ENCODE measurements around the gene CPD. TPM values are rescaled to one million over a fixed set of nuclear protein-coding genes. Genes with fewer than 3 reads are reported as not detected.

The CPD gene
- total and polyA plus RNA-seq, 2 of the 13 experiments (the other 11 are each of a cell fraction or from before 2014, with no cell fraction given): 46.1 to 72.3 TPM

- 95% methylated on average over 4 of the region's 4 CpGs for WGBS (ENCODE audit: low lambda C conversion rate)
- in situ Hi-C loops (cut with HindIII; ENCODE audit: extremely low pct_ligation_motif_present, low pct_unique_long_range_greater_than_20kb): no loop called here
- no TSS peak for BruUV-seq (replicated peaks)
Observed at GRCh38 chr17:30449480-30449879, 70.8 kb downstream of the CPD start.

More at GRCh38 chr17:30449480-30449879, 70.8 kb downstream of the CPD start:
- H4K20me1 ChIP-seq (ENCODE audit: insufficient read depth, low read length): no peaks in the 10 kb centered on the region
- ChIA-PET CTCF (ENCODE audit: low intra/inter-chr PET ratio, low total read pairs) (no interaction called here), POLR2A (interaction anchor here (1.9 kb wide), 1 partner anchor 105 kb away, joined by 5 read pairs; no protein-coding TSS in a partner anchor)
- H3K27me3 ChIP-seq (ENCODE audit: control insufficient read depth in 1 of 2, insufficient read depth in 2 of 2, low read length in 2 of 2): no peaks in the 10 kb centered on the region
- peak overlapping the region; percentile 74 for H3K27ac ChIP-seq (ENCODE audit: extremely low read length, insufficient read depth, low read length)
- H3K9ac ChIP-seq (ENCODE audit: insufficient read depth, low read depth, low read length): no peak overlapping the region
- no peaks in the 10 kb centered on the region for H3K9me3 ChIP-seq (ENCODE audit: low read length)
- H2AFZ ChIP-seq (ENCODE audit: low read length): no peak overlapping the region
- no peak overlapping the region for H3K4me2 ChIP-seq (ENCODE audit: low read depth, low read length)
- no peak overlapping the region for H3K4me3 ChIP-seq (replicated peaks in 1 of 3; ENCODE audit: insufficient read depth in 1 of 3, low read depth in 2 of 3, low read length in 3 of 3)
- H3K36me3 ChIP-seq (replicated peaks in 1 of 2; ENCODE audit: control insufficient read depth in 1 of 2, insufficient read depth in 2 of 2, low read length in 2 of 2): peaks cover 12 to 33% of the 10 kb centered on the region in 2 experiments
- DNase-seq (ENCODE audit: low spot score) (no peak), FAIRE-seq (no peak), ATAC-seq (no peak)
- peaks cover 38% of the 10 kb centered on the region for H3K4me1 ChIP-seq (ENCODE audit: insufficient read depth, low read length)
- intact Hi-C loops (cut with micrococcal nuclease; ENCODE audit: unreplicated experiment): no loop called here
- TF ChIP-seq ZNF317 (CRISPR knock-in tag; IDR thresholded peaks at IDR 0.05): no peak
- no peak for TF ChIP-seq MAFK (conservative IDR thresholded peaks at IDR 0.05 in 1 of 2, IDR thresholded peaks at IDR 0.05 in 1 of 2; ENCODE audit: low read length in 2 of 2)
- TF ChIP-seq SALL2 (CRISPR knock-in tag; IDR thresholded peaks at IDR 0.05): no peak
- TF ChIP-seq PRDM15 (CRISPR knock-in tag; IDR thresholded peaks at IDR 0.05): no peak
- no peaks in the 10 kb centered on the region for H3K79me2 ChIP-seq (ENCODE audit: insufficient read depth, low read length)
